NCI-H446 treated with DMSO at 0.1 percent for 48 hours (cell line): Measurements from ENCODE around the gene SPC24.
"Not testable (repeated sequence)": the region's sequence is repeated elsewhere in the genome, so short reads cannot be mapped to it uniquely, and the experiment has no call there.

Source experiments
- DNase-seq: peaks from one replicate; lab custom pipeline; 2025; lab: John Stamatoyannopoulos, UW

The SPC24 gene

DNA sequence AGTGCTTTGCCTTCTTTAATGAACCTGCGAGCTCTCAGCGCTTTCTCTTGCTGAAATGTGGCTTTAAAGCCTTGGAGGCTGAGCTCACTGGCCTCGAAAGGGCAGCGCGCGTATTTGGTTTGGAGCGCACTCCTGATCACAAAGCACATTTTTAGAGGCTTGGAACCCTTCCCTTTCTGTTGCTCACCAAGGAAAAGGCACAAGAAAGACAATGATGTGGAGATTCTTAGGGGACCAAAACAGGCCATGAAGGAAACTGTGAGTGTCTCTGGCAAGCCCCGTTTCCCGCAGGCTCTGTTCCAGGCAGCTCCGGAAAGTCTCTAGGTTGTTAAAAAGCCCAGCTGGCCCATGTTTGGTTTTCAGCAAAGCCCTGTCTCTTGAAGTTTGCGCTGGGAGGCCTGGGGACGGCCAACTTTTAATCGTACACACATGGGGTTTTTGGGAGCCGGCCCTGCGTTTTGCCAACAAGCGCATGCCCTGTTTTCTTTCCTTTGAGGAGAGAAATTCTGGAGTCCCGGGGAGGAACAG lies 9.4 kb upstream of the SPC24 start:
- peak; percentile 43 for DNase-seq

DNA sequence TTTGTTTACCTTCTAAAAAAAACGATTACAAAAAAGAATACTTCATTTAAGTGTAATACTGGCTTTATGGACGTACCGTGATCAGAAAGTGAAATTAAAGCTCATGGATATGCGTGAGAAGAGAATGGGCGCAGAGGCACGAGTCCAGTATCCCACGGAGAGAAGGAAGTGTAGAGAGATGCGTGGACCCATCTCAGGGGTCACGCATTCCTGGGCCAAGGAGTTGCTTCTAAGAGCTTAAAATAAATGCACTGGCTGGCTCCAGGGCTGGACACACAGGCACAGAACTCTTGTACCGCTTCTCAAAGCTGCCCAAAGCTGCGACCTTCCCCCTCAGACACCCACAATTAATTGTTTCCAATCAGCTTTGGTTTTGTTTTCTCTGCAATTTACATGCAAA lies 8.7 kb upstream of the SPC24 start:
- DNase-seq = no peak

DNA sequence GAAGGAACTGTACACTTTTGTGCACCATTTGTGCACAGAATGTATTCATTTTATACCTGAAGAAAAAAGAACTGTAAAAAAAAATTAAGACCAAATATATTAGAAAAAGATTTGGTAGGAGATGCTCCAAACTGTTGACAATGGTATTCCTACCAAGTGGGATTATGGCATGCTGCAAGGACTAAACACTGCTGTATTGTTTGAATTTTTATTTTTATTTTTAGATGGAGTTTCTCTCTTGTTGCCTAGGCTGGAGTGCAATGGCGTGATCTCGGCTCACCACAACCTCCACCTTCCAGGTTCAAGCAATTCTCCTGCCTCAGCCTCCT lies 4.8 kb upstream of the SPC24 start:
- DNase-seq = not testable (repeated sequence)

DNA sequence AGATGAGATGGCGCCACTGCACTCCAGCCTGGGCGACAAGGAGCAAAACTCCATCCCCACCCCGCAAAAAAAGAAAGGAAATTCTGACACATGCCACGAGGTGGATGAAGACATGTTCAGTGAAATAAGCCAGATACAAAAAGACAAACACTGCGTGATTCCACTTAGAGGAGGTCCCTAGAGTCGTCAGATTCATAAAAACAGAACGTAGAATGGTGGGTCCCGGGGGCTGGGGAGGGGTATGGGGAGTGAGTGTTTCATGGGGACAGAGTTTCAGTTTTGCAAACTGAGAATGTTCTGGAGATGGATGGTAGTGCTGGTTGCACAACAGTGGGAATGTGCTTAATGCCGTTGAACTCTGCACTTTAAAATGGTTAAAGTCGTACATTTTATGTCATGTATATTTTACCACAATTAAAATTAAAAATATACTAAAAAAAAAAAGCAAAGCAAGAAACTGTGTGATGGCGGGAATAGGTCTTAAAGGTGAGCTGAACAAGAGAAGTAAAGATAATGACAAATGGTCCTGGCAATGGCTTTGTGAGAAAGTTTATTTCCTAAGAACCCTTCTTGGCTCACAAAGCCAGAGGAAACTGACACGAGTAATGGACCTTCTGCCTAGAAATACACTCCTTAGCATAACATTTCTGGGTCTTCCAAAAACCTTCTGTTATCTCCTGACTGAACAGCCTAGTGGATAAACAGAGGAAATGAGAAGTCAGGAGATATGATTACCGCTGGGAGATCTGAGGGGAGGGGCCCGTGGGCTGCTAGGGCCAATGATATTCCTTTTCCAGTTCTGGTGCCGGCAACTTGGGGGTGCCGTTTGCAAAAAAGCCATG lies 4.2 kb upstream of the SPC24 start:
- no peak for DNase-seq

DNA sequence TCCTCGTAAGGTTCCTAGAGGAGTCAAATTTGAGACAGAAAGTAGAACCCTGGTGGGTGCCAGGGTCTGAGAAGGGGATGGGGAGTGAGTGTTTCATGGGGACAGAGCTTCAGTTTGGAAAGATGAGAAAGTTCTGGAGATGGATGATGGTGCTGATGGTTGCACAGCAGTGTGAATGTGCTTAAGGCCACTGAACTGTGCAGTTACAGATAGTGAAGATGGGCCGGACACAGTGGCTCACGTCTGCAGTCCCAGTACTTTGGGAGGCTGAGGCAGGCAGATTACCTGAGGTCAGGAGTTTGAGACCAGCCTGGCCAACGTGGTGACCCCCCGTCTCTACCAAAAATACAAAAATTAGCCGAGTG lies 917 bp downstream of the SPC24 start:
- no peak for DNase-seq

DNA sequence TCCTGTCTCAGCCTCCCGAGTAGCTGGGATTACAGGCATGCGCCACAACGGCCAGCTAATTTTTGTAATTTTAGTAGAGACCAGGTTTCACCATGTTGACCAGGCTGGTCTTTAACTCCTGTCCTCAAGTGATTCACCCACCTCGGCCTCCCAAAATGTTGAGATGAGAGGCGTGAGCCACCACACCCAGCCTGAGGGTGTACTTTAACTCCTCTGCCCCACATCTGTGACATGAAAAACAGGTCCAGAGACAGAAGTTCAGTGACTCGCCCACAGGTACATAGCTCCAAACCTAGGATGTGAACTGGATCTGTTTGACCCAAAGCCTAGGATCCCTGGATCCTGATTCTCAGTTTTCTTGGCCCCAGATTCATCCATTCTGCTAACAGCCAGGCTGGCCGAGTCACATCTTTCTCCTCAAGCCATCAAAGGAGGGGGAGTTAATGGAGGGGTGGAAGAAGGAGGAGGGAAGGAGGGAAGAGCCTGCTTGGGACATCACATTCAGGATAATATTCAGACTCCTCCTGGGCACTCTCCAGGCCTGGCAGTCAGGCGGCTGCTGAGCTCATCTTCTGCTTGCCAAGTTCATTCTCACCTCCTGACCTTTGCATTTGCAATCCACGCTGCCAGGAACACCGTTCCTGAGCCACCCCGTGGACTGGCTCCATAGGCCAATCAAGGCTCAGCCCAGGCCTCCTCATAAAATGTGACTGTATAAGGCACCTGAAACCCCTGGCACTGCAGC lies 3.1 kb downstream of the SPC24 start:
- peak; percentile 40 for DNase-seq

DNA sequence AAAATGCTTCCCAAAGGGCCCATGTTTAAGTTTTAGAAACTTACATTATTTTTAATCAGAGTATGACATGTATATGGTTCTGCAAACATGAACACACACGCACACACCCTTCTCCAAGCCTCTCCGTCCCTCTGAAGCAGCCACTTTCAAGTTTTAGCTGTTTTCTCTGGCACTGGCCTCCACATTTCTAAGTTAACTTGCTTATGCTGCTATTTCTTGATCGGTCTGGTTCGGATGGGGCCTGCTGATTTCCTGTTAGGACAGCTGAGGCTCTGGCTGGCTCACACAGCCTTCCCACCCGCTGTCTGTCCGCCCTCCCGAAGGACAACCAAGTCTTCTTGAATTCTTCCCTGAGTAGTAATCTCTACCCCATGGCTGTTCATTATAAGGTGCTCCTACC lies 4.4 kb downstream of the SPC24 start:
- no peak for DNase-seq

DNA sequence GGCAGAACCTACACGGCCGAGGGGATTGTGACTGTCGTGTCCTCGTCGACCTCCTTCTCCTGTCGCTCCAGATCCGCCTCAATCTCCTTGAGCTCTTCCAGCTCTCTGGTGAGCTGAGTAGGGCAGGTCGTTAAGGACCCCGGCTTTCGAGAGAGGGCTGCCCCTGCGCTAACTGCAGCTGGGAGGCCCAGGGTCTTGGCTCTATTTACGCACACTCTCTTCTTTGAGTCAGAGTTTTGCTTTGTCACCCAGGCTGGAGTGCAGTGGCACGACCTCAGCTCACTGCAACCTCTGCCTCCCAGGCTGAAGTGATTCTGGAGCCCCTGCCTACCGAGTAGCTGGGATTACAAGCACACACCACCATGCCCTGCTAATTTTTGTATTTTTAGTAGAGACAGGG lies 7.6 kb downstream of the SPC24 start:
- no peak for DNase-seq

DNA sequence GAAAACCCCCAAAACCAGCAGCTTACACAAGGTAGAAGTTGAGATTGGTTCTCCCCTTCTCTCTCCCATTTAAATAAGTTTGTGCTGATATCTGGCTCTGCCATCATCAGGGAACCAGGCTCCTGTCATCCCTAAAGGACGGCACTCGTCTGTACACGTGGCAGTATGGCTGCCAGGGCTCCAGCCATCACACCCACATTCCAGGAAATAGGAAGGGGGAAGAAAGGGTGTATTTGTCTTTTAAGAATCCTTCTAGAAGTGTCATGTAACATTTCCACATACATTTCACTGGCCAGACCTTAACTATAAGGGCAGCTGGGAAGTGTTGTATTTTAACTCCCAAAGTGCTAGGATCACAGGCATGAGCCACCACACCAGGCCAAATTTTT lies 10.1 kb downstream of the SPC24 start:
- DNase-seq = no peak

DNA sequence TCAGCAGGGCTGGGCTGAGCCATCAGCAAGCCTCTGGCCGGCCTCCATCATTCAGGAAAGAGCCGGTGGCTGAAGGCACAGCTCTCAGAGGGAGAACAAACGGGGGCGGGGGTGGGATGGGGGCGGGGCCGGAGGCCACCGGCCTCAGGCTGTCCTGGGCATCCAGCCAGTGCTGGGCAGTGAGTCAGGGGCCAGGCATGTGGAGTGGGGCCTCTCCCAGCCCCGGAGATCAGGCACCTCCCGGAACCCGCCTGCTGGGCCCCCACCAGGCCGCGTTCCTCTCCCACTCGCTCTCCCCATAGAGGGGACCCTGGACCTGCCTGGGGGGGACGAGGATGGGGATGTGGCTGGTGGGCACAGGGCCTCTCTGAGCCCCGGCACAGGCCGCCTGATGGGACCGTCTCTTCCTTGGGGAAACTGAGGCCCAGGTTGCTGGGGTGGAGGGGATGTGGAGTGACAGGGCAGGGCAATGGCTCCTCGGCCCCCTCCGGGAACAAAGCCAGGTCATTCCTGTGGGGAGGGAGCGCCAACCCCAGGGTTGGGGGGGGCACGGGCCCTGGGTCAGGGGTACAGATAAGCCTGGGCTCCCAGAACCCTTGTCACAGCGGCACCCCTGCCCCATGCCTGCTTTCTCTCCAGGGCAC lies 12.9 kb downstream of the SPC24 start:
- peak; percentile 25 for DNase-seq

DNA sequence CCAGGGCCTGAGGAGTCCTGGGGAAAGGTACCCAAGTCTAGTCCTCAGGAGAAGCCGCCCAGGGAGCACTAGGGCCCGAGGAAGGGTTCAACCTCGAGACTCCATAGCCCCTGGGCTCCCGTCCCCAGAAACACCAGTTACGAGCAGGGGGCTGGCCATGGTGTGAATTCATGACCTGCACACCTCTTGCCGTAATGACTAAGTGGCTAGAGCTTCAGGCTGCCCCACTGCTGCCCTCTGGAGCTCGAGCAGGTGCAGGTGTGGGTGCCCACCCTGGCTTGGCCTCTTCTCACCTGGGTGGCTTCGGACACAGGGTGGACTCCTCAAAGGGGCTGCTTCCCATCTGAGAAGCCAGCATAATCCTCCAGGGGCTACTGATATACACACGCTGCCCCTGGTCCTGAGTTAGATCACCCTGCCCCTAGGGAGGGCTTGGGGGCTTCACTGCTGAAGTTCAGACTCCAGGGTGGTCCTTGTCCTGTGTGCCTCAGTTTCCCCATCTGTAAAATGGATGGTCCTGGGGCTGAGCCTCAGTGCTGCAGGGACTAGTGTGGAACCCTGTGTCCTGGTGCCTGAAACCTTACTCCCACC lies 13.6 kb downstream of the SPC24 start:
- DNase-seq = no peak

DNA sequence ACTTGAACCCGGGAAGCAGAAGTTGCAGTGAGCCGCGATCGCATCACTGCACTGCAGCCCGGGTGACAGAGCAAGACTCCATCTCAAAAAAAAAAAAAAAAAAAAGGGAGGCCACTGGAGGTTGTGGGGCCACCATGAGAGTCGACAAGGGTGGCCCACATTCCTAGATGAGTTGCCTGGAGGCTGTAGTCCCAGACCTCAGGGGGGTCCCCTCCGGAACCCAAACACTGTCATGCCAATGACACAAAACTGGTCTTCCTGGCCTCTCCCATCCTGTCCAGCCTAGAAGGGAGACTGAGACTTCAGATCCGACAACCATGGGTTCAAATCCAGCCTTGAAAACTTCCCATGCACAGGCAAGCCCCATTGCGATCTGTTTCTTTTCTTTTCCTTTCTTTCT lies 14.7 kb downstream of the SPC24 start:
- DNase-seq = no peak

DNA sequence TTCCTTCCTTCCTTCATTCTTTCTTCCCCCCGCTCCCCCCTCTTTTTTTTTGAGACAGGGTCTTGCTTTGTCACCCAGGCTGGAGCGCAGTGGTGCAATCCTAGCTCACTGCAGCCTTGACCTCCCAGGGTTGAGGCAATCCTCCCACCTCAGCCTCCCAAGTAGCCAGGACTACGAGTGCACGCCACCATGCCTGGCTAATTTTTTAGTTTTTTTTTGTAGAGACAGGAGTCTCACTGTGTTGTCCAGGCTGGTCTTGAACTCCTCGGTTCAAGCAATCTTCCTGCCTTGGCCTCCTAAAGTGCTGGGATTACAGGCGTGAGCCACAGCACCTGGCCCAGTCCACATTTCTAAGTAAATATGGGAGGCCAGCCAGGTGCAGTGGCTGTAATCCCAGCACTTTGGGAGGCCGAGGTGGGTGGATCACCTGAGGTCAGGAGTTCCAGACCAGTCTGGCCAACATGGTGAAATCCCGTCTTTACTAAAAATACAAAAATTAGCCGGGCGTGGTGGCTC lies 15.5 kb downstream of the SPC24 start:
- DNase-seq = not testable (repeated sequence)

DNA sequence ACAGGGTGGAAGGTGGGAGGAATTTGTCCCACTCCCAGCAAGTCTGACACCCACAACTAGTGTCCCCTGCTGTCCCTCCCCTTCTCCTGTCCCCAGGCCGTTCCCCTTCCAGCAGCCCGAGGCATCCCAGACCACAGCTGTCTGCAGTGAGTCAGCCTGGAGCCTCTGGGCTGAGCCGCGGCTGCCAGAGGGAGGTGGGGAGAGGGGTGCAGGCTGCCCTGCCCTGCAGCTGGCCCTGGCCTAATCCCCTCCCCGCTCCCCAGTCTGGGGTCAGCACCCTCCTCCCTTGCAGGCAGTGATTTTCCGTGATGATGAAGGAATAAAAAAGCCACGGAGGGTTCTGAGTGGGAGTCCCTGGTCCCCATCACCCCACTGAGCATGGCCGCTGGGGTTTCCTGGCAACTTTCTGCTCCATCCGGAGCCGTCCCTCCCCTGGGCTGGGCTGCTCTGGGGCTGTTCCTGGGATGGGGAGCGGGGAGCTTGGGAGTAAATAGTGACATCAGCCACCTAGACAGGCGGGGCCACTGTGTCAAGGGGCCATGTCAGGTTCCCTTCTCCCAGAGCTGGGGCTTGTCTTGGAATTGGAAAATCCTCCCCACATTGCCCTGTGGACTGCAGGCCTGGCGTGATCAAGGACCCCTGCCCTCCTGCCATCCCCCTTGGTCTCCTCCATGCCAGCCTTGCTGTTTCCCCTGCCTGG lies 16.8 kb downstream of the SPC24 start:
- peak; percentile 14 for DNase-seq

DNA sequence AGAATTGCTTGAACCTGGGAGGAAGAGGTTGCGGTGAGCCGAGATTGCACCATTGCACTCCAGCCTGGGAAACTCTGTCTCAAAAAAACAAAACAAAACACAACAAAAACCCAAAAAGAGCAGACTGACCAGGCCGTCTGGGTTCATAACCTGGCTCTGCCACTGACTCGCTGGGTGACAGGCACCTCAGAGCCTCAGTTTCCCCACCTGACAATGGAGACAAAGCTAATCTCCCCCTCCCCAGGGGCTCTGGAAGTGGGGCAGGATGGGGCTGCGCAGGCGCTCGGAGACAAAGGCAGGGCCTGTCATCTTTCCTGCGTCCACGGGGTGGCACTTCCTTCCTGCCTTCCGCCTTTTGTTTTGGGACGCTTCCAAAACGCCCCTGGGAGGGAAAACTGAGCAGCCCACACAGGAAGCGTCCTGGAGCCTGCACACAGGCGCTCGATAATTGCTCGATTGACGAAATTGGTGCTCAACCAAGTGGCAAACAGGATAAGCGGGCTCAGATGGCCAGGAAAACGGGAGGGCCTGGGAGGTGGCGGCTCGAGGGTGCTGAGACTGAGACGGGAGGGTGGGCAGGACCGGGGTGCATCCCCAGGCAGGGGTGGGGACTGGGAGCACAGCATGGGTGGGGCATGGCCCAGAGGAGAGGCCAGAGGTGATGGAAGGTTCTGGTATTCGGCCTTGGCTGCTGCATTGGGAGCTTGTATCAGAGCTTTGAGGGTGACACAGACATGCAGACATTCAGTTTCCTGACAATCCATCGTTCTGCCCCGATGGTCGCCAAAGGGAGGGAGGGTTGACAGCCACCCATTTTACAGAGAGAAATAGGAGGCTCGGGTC lies 17.8 kb downstream of the SPC24 start:
- DNase-seq = peak; percentile 86

DNA sequence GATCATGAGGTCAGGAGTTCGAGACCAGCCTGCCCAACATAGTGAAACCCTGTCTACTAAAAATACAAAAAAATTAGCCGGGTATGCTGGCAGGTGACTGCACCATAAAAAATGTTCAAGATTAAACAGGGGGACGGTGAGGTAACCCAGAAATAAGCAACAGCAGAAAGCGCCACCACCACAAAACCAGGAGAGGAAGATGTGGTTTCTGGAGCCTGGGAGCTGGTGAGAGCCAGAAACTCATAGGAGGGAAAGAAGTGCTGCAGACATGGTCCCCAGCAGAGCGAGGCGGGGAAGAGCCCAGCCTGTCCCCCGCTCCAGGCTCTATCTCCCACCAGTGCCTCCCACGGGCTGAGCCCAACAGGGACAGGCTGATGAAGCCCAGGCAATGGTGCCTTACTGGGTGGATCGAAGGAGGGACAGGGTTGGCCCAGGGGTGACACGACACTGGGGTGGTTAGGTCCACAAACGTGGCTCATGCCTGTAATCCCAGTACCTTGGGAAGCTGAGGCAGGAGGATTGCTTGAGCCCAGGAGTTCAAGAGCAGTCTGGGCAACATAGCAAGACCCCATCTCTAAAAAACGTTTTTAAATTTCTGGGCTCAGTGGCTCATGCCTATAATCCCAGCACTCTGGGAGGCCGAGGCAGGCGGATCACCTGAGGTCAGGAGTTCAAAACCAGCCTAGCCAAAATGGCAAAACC lies 19.0 kb downstream of the SPC24 start:
- DNase-seq = no peak

DNA sequence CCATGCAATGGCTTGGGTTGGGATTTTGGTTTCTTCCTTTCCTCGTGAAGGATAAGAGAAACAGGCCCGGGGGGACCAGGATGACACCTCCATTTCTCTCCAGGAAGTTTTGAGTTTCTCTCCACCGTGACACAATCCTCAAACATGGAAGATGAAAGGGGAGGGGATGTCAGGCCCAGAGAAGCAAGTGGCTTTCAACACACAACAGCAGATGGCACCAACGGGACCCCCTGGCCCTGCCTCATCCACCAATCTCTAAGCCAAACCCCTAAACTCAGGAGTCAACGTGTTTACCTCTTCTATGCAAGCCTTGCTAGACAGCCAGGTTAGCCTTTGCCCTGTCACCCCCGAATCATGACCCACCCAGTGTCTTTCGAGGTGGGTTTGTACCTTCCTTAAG lies 24.1 kb downstream of the SPC24 start:
- no peak for DNase-seq

DNA sequence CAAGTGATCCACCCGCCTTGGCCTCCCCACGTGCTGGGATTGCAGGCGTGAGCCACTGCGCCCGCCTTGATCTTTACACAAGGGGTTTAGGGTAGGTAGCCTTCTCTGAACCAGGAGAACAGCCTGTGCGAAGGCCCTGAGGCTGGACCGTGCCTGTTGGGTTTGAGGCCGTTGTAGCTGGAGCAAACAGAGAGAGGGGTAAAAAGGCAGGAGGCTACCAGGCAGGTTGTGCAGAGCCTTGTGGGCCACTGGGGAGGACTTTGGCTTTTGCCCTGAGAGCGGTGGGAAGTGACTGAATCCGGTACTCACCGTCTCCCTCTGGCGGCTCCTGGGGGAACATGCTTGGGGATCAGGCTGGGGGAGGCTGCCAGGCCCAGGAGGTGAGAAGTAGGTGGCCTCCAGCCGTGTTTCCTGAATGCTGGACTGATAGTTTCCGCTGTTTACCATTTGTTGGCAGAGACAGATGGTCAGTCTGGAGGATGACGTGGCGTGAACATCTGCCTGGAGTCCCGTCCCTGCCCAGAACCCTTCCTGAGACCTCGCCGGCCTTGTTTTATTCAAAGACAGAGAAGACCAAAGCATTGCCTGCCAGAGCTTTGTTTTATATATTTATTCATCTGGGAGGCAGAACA lies 24.6 kb downstream of the SPC24 start:
- peak; percentile 14 for DNase-seq

DNA sequence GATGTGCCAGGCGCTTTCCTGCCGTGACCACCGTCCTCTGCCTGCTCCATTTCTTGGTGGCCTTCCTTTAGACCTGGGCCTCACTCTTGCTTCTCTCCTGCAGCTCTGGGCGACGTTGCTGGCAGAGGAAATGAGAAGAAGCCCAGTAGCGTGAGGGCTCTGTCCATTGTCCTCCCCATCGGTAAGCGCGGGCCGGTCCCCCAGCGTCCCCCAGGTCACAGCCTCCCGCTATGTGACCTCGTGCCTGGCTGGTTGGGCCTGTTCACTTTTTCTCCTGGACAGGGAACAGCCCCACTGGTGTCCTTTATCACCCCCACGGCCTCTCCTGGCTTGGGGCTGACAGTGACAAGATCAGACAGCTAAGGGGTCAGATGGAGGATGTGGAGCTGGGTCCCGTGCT lies 27.7 kb downstream of the SPC24 start:
- DNase-seq = no peak
